ENCODE measurements around the gene C14orf180.

Gene C14orf180

DNA sequence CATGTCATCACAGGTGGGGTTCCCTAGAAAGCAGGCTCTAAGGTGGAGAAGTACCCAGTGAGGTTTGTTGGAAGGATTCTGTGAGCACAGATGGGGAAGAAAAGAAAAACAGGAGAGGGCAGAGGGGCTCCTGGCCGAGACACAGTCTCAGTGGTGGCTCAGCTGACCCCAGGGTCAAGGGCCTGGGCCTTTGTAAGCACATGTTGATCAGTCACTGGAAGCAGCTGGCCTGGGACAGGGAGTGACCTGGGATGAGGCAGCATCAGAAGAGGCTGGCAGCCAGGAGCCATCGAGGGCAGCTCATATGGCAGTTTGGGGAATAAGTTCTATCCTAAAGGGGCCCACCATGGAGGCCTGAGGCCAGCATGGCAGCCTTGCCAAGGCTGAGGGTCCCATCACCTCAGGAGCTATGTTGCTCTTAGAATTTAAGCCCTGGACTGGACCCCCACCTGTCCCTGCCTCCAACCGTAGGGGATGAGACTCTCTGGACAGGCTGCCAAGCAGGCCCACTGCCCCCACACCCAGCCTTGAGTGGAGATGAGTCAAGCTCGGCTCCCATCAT lies 31.3 kb downstream of the C14orf180 start:
- no peak for TF ChIP-seq EZH2phosphoT487 (conservative IDR thresholded peaks at IDR 0.05; ENCODE audit: low read length)
- TF ChIP-seq, protein P1, sequence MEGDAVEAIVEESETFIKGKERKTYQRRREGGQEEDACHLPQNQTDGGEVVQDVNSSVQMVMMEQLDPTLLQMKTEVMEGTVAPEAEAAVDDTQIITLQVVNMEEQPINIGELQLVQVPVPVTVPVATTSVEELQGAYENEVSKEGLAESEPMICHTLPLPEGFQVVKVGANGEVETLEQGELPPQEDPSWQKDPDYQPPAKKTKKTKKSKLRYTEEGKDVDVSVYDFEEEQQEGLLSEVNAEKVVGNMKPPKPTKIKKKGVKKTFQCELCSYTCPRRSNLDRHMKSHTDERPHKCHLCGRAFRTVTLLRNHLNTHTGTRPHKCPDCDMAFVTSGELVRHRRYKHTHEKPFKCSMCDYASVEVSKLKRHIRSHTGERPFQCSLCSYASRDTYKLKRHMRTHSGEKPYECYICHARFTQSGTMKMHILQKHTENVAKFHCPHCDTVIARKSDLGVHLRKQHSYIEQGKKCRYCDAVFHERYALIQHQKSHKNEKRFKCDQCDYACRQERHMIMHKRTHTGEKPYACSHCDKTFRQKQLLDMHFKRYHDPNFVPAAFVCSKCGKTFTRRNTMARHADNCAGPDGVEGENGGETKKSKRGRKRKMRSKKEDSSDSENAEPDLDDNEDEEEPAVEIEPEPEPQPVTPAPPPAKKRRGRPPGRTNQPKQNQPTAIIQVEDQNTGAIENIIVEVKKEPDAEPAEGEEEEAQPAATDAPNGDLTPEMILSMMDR (IDR thresholded peaks at IDR 0.05; ENCODE audit: insufficient read depth, low read length, poor library complexity, severe bottlenecking), result no peak
- Histone ChIP-seq H3K4me2 (ENCODE audit: low read depth, low read length, poor library complexity, severe bottlenecking) (no peak overlapping the region), H3K9ac (ENCODE audit: low read length) (no peak overlapping the region), H3K79me2 (ENCODE audit: insufficient read depth, low read length) (no peaks in the 10 kb centered on the region), H2AFZ (ENCODE audit: low read depth, low read length, severe bottlenecking) (no peak overlapping the region), H3K4me3 (ENCODE audit: insufficient read depth, low read length, poor library complexity, severe bottlenecking) (no peak overlapping the region), H4K20me1 (ENCODE audit: low read depth, low read length) (no peaks in the 10 kb centered on the region), H3K27me3 (ENCODE audit: low read length) (no peaks in the 10 kb centered on the region; the same call in 1 of the 2 replicates), H3K9me2 (replicated peaks; ENCODE audit: insufficient read depth, low read length) (no peaks in the 10 kb centered on the region), H3K27ac (ENCODE audit: low read depth, low read length) (no peak overlapping the region), H3K36me3 (ENCODE audit: low read length) (no peaks in the 10 kb centered on the region), H3K9me3 (ENCODE audit: insufficient read depth, low read length) (no peaks in the 10 kb centered on the region), H3F3A (ENCODE audit: insufficient read depth) (no peaks in the 10 kb centered on the region)

DNA sequence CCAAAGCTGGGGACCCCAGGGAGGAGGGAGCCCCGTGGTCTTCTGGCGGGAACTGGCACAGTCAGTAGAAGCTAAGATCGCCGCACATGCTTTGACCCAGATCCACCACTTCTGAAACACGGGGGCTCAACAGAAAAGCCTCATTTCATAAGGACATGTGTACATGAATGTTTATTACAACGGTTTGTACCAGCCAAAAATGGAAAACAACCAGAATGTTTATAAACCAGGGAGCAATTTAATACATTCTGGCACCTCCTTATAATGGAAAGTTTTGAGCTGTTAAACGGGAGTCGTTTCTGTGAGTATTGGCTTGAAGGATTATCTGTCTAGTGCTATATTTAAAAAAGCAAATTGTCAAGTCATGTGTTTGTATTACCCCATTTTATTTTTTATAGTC lies 32.3 kb downstream of the C14orf180 start:
- no peaks in the 10 kb centered on the region for H3F3A ChIP-seq (ENCODE audit: insufficient read depth)
- H3K4me2 ChIP-seq (ENCODE audit: low read depth, low read length, poor library complexity, severe bottlenecking), result no peak overlapping the region
- TF ChIP-seq EZH2phosphoT487 (conservative IDR thresholded peaks at IDR 0.05; ENCODE audit: low read length), result no peak
- TF ChIP-seq, protein P1 (IDR thresholded peaks at IDR 0.05; ENCODE audit: insufficient read depth, low read length, poor library complexity, severe bottlenecking), result no peak
- no peak overlapping the region for H3K4me3 ChIP-seq (ENCODE audit: insufficient read depth, low read length, poor library complexity, severe bottlenecking)
- H3K27ac ChIP-seq (ENCODE audit: low read depth, low read length), result no peak overlapping the region
- no peak overlapping the region for H2AFZ ChIP-seq (ENCODE audit: low read depth, low read length, severe bottlenecking)
- no peak overlapping the region for H3K9ac ChIP-seq (ENCODE audit: low read length)
- no peaks in the 10 kb centered on the region for H3K36me3 ChIP-seq (ENCODE audit: low read length)
- H3K9me2 ChIP-seq (replicated peaks; ENCODE audit: insufficient read depth, low read length), result no peaks in the 10 kb centered on the region
- no peaks in the 10 kb centered on the region for H4K20me1 ChIP-seq (ENCODE audit: low read depth, low read length)
- H3K79me2 ChIP-seq (ENCODE audit: insufficient read depth, low read length), result no peaks in the 10 kb centered on the region
- no peaks in the 10 kb centered on the region for H3K9me3 ChIP-seq (ENCODE audit: insufficient read depth, low read length)
- H3K27me3 ChIP-seq (ENCODE audit: low read length), result no peaks in the 10 kb centered on the region; the same call in 1 of the 2 replicates

DNA sequence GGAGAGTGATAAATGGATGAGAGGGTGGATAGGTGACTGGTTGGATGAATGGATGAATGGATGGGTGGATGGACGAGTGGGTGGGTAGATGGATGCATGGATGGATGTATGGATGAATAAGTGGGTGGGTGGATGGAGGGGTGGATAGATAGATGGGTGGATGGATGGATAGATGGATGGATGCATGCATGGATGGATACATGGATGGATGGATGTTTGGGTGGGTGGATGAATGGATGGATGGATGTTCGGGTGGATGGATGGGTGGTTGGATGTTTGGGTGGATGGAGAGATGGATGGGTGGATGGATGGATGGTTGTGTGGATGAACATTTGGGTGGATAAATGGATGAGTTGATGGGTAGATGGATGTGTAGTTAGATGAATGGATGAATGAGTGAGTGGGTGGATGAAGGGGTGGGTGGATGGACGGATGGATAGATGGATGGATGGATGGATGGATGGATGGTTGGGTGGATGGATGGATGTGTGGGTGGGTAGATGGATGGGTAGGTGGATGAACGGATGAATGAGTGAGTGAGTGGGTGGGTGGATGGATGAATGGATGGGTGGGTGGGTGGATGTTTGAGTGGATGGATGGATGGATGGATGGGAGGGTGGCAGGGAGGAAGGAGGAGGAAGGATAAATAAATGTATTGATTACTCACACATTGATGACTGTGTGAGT lies 34.7 kb downstream of the C14orf180 start:
- Histone ChIP-seq H2AFZ (ENCODE audit: low read depth, low read length, severe bottlenecking) (no peak overlapping the region), H3K36me3 (ENCODE audit: low read length) (no peaks in the 10 kb centered on the region), H3K27ac (ENCODE audit: low read depth, low read length) (no peak overlapping the region), H3K79me2 (ENCODE audit: insufficient read depth, low read length) (no peaks in the 10 kb centered on the region), H4K20me1 (ENCODE audit: low read depth, low read length) (no peaks in the 10 kb centered on the region), H3K4me2 (ENCODE audit: low read depth, low read length, poor library complexity, severe bottlenecking) (no peak overlapping the region), H3K4me3 (ENCODE audit: insufficient read depth, low read length, poor library complexity, severe bottlenecking) (no peak overlapping the region), H3K9me3 (ENCODE audit: insufficient read depth, low read length) (no peaks in the 10 kb centered on the region), H3K27me3 (ENCODE audit: low read length) (no peaks in the 10 kb centered on the region), H3K9me2 (replicated peaks; ENCODE audit: insufficient read depth, low read length) (no peaks in the 10 kb centered on the region), H3F3A (ENCODE audit: insufficient read depth) (no peaks in the 10 kb centered on the region), H3K9ac (ENCODE audit: low read length) (no peak overlapping the region)
- TF ChIP-seq, protein P1 (IDR thresholded peaks at IDR 0.05; ENCODE audit: insufficient read depth, low read length, poor library complexity, severe bottlenecking), result no peak
- TF ChIP-seq EZH2phosphoT487 (conservative IDR thresholded peaks at IDR 0.05; ENCODE audit: low read length), result no peak

All from SU-DHL-6 (cell line).